GM21360 (cell line): ENCODE data around the gene FAM117B.
"Not testable (repeated sequence)": the region's sequence is repeated elsewhere in the genome, so short reads cannot be mapped to it uniquely, and the experiment has no call there.

Source experiments
- ATAC-seq: cut with Tn5 transposase; IDR thresholded peaks from one replicate; pipeline ENCODE4 v1.9.1; 2021; ENCODE audit warnings: mild to moderate bottlenecking, moderate library complexity; ENCODE audit not compliant: unreplicated experiment

Gene FAM117B

GRCh38 chr2:202756598-202756997, 121.8 kb downstream of the FAM117B start:
- no peak for ATAC-seq

- ATAC-seq: no peak
Measured at GRCh38 chr2:202757339-202757738, 122.6 kb downstream of the FAM117B start.

- ATAC-seq: no peak
Measured at GRCh38 chr2:202758128-202758527, 123.4 kb downstream of the FAM117B start.

- no peak for ATAC-seq
Measured at GRCh38 chr2:202758604-202759003, 123.8 kb downstream of the FAM117B start.

GRCh38 chr2:202760848-202761247, 126.1 kb downstream of the FAM117B start:
- ATAC-seq: no peak

- no peak for ATAC-seq
Measured at GRCh38 chr2:202762556-202762955, 127.8 kb downstream of the FAM117B start.

- no peak for ATAC-seq
Measured at GRCh38 chr2:202763916-202764315, 129.1 kb downstream of the FAM117B start.

- ATAC-seq: no peak
Measured at GRCh38 chr2:202764991-202765390, 130.2 kb downstream of the FAM117B start.

- ATAC-seq: no peak
Measured at GRCh38 chr2:202765436-202765835, 130.7 kb downstream of the FAM117B start.

- no peak for ATAC-seq
Measured at GRCh38 chr2:202768273-202768672, 133.5 kb downstream of the FAM117B start.

- ATAC-seq: no peak
Measured at GRCh38 chr2:202769201-202769600, 134.4 kb downstream of the FAM117B start.

- ATAC-seq: no peak
Measured at GRCh38 chr2:202771336-202771735, 136.6 kb downstream of the FAM117B start.

GRCh38 chr2:202771741-202772460, 137.1 kb downstream of the FAM117B start:
- ATAC-seq: no peak

GRCh38 chr2:202773301-202773973, 138.7 kb downstream of the FAM117B start:
- ATAC-seq: no peak

- no peak for ATAC-seq
Measured at GRCh38 chr2:202774104-202774503, 139.3 kb downstream of the FAM117B start.

GRCh38 chr2:202778217-202778616, 143.4 kb downstream of the FAM117B start:
- no peak for ATAC-seq

- ATAC-seq: peak; percentile 91
Measured at GRCh38 chr2:202780514-202781021, 145.8 kb downstream of the FAM117B start.

- ATAC-seq: no peak
Measured at GRCh38 chr2:202782940-202783558, 148.3 kb downstream of the FAM117B start.

- ATAC-seq: no peak
Measured at GRCh38 chr2:202786842-202787241, 152.1 kb downstream of the FAM117B start.

GRCh38 chr2:202790676-202791075, 155.9 kb downstream of the FAM117B start:
- ATAC-seq: no peak

GRCh38 chr2:202797944-202798343, 163.2 kb downstream of the FAM117B start:
- ATAC-seq: no peak

GRCh38 chr2:202805911-202806310, 171.1 kb downstream of the FAM117B start:
- not testable (repeated sequence) for ATAC-seq
